ES-I3 (cell line): ENCODE data around the gene SUSD5.

ENCODE experiments used
- H3K36me3 ChIP-seq: 2 replicates; pipeline ENCODE4 v1.6.1; 2013; ENCODE audit warnings: mild to moderate bottlenecking, low read length, control low read depth, moderate library complexity; ENCODE audit not compliant: insufficient read depth
- H3K4me1 ChIP-seq: 2 replicates; pipeline ENCODE4 v1.6.1; 2013; ENCODE audit warnings: mild to moderate bottlenecking, control low read depth, low read length; ENCODE audit not compliant: insufficient read depth
- H3K9ac ChIP-seq: 2 replicates; pipeline ENCODE4 v1.6.1; 2013; ENCODE audit warnings: low read depth, mild to moderate bottlenecking, low read length, moderate library complexity
- H3K9me3 ChIP-seq: 2 replicates; pipeline ENCODE4 v1.6.1; 2013; ENCODE audit warnings: mild to moderate bottlenecking, low read length, moderate library complexity; ENCODE audit not compliant: control insufficient read depth, insufficient read depth

Gene SUSD5

DNA sequence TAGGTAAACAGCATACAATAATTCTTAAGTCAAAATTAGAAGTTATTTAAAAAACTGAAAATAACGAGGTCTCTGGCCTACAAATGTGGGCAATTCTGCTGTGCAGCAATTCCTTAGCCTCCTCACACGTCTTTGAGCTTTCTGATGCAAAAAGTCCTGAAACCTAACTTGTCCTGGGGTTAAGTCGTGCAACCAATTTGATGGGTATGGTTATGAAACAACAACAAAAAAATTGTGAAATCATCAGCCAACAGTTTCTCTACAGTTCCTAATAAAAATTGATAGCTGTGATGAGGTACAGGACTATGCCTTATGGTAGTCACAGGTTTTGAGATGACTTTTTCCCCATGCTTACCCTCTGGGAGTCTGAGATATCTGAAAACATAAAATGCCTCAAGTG lies 115.1 kb downstream of the SUSD5 start:
- Histone ChIP-seq H3K36me3 (no peaks in the 10 kb centered on the region), H3K9me3 (no peaks in the 10 kb centered on the region), H3K9ac (no peak overlapping the region), H3K4me1 (no peaks in the 10 kb centered on the region)

DNA sequence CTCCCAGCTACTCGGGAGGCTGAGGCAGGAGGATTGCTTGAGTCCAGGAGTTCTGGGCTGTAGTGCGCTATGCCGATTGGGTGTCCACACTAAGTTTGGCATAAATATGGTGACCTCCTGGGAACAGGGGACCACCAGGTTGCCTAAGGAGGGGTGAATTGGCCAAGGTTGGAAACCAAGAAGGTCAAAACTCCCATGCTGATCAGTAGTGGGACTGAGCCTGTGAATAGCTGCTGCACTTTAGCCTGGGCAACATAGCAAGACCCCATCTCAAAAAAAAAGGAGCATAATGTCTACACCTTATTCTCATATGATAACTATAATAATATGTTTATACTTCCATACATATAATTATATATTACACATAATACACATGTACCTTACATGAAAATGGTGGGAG lies 115.6 kb downstream of the SUSD5 start:
- Histone ChIP-seq H3K36me3 (no peaks in the 10 kb centered on the region), H3K4me1 (no peaks in the 10 kb centered on the region), H3K9me3 (no peaks in the 10 kb centered on the region), H3K9ac (no peak overlapping the region)

DNA sequence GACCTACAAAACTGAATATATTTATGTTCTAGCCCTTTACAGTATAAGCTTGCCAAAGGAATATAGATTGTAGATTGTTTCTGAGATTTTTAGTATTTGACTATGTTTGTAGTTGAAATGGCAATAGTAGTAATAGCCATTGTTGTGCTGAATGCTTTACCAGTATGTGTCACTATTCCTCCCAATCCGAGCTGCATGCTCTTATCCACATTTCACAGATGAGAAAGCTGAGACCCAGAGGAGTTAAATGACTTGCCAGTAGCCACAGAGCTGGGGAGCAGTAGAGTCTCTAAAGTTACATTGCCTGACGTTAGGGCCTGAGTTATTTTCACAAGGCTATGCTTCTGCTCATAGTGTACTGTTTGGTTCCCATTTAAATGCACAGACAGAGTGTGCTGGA lies 118.4 kb downstream of the SUSD5 start:
- Histone ChIP-seq H3K9ac (no peak overlapping the region), H3K9me3 (no peaks in the 10 kb centered on the region), H3K4me1 (no peaks in the 10 kb centered on the region), H3K36me3 (no peaks in the 10 kb centered on the region)
